HEK293 (cell line): Measurements from ENCODE around the gene PIP4K2B.

Experiments used
- REPIN1 ChIP-seq: fragments of 450-650 bp; formaldehyde crosslinking; IDR thresholded peaks from 2 replicates; pipeline ENCODE4 v1.5.1; 2017; ENCODE audit warnings: missing biosample characterization, missing genetic modification characterization, low read depth
- ZNF311 ChIP-seq: fragments of 450-650 bp; formaldehyde crosslinking; IDR thresholded peaks from 2 replicates; pipeline ENCODE4 v1.5.1; 2017; ENCODE audit warnings: missing biosample characterization, missing genetic modification characterization, borderline replicate concordance
- ZNF843 ChIP-seq: fragments of 450-650 bp; formaldehyde crosslinking; IDR thresholded peaks from 2 replicates; pipeline ENCODE4 v1.5.1; 2016; ENCODE audit warnings: missing biosample characterization, missing genetic modification characterization
- TF ChIP-seq, protein P1 (sequence below): fragments of 450-650 bp; formaldehyde crosslinking; IDR thresholded peaks from 2 replicates; pipeline ENCODE4 v1.5.1; 2016; ENCODE audit warnings: missing biosample characterization, missing genetic modification characterization, low read depth

DNA sequence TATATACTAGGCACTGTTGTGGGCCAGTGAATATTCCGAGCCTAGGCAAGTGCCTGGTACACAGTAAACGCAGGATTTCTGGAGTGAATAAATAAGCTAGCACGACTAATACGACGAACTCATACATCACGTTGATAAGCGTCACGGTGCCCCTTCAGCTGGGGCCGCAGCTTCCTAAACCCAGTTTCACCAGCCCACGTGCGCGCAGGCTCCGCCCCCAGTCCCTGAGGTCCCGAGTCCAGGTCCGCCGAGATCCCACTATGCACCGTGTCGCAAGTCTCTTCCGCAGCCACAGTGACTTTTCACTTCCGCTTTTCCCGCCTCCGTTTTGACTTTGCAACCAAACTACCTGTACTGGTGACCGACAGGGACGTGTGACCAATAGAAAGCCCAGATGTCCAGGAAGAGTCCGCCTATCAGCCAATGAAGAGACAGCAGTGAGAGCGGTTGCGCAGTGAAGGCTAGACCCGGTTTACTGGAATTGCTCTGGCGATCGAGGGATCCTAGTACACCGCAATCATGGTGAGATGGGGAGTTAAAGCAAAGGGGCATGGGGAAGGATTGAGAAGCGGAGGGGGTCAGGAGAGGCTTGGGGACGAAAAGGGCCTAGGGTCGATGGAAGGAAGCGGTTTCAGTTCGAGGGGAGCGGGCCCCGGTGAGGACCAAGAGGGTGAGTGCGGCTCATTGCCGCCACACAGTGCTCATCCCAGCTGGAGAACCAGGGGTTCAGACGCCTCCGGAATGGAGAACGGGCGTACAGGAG lies 46.9 kb downstream of the PIP4K2B start, which contains the start of gene PSMB3:
- TF ChIP-seq REPIN1 (tag by site-specific recombination) (no peak), ZNF311 (tag by site-specific recombination) (no peak), ZNF843 (tag by site-specific recombination) (0 out of 2 replicates have a peak, but pooled peaks have one; percentile 16)
- TF ChIP-seq, protein P1, sequence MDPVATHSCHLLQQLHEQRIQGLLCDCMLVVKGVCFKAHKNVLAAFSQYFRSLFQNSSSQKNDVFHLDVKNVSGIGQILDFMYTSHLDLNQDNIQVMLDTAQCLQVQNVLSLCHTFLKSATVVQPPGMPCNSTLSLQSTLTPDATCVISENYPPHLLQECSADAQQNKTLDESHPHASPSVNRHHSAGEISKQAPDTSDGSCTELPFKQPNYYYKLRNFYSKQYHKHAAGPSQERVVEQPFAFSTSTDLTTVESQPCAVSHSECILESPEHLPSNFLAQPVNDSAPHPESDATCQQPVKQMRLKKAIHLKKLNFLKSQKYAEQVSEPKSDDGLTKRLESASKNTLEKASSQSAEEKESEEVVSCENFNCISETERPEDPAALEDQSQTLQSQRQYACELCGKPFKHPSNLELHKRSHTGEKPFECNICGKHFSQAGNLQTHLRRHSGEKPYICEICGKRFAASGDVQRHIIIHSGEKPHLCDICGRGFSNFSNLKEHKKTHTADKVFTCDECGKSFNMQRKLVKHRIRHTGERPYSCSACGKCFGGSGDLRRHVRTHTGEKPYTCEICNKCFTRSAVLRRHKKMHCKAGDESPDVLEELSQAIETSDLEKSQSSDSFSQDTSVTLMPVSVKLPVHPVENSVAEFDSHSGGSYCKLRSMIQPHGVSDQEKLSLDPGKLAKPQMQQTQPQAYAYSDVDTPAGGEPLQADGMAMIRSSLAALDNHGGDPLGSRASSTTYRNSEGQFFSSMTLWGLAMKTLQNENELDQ (tag by site-specific recombination) = no peak
